ENCODE data around the gene ZNF516.

DNA sequence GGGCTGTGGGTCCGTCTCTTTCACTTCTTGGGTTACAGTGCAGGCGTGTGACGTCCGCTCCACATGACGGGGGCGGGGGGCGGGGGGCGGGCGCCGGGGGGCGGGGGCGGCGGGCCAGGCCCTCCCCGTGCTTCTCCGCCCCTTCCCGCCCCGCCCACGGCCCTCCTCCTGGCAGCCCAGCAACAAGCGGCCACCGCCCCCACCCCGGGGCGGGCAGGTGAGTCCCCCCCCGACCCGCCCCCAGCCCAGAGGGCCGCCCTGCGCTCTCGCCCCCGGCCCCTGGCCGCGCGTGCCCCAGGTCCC, 3.6 kb downstream of the ZNF516 start:
- TF ChIP-seq EP300 (IDR thresholded peaks at IDR 0.05) (no peak), POLR2A (IDR thresholded peaks at IDR 0.05; ENCODE audit: low read length) (no peak)

All from A549 (cell line).